GM21528 (cell line): ENCODE results near the gene LRP1B.

Experiments used
- ATAC-seq: cut with Tn5 transposase; IDR thresholded peaks from one replicate; pipeline ENCODE4 v1.9.1; 2021; ENCODE audit warnings: mild to moderate bottlenecking, moderate library complexity; ENCODE audit not compliant: unreplicated experiment, low FRiP score

LRP1B gene

DNA sequence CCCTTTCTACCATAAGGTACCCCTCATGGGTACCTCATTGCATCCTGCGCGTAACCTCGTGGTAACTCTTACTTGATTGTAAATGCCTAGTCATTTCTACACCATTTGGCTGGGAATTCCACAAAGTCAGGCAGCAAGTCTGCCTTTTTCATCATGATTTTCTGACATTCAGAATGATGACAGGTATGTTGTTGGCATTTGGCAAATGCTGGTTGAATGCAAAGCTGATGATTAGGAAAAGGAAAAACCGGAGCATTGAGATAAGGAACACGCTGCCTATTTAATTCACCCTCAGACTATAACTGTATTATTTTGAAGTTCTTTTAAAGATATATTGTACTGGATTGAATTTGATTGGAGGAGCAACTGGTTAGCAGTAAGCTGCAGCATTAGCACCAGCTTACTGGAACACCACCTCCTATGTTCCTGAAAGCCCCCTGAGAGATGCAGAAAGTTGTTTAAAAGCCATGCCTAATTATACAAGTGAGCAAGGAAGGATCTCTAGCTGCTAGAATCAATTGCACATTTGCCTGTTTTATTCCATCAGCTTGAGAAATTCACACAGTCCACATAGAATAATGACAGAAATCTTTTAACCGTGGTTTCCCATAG is 520.1 kb downstream of the LRP1B start:
- no peak for ATAC-seq

DNA sequence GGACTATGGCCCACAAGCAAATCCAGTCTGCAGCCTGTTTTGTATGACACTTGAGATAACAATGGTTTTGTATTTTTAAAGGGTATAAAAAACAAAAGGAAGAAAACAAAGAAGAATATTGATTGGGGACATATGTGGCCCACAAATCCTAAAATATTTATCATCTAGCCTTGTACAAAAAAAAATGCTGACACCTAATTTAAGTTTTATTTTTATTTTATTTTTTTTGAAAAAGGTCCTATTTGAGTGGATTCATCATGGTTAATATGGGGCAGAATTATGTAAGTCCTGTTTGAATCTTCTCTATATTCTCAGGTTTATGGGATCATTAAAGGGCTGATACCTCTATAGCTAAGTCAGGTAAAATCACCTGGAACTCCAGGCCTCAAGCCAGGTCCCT is 525.7 kb downstream of the LRP1B start:
- ATAC-seq: no peak

DNA sequence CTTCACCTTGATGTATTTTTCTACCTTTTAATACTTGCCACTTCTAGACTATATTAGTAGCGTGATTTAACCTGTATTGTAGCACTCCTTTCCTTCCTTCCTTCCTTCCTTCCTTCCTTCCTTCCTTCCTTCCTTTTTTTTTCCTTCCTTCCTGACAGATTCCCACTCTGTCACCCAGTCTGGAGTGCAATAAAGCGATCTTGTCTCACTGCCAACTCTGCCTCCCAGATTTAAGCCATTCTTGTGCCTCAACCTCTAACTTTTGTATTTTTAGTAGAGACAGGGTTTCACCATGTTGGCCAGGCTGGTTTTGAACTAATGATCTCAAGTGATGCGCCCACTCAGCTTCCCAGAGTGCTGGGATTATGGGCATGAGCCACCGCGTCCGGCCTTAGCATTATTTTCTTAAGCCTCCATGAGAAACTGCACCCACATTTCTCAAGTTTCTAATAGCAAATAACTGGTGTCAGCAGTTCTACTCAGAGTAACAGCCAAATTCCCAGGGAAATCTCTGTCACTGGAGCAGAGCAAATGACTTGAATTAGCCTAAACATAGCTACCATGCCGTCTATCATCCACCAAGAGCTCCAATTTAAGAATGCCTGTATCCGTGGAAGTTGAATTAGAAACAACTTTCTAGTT is 529.2 kb downstream of the LRP1B start:
- ATAC-seq: no peak

DNA sequence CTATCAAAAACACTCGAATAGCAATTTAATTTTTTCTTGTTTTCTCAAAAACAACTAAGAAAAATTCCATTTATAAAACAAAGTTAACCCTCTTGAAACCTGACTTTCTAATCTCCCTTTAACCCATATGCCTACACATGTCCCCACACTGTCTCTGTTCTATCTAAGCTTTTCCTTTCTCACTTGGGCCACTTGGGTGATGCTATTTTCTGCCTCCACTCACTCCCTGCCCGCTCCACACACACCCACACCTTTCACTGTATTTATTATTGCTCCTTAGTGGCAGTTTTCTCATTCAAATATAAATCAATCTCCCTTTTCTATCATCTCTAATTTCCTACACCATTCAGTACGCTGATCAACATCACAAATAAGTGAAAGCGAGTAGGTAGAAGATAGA is 531.1 kb downstream of the LRP1B start:
- ATAC-seq: no peak

DNA sequence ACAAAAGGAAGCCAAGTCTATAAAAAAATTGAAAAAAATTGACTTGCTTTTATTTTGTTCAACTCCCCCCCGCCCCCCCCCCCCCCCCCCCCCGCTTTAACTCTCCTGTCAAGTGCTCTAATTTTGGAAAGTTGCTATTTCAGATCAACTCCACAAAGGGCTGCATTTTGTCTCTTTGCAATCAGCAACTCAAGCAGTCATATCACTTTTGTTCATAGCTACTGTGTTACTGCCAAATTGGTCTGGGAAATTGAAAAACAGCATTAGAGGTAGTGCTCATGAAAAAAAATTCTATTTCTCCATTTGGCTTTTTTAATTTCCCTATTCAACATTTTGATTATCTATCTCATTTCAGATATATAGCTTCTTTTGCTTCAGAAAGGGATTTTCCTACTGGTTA is 531.8 kb downstream of the LRP1B start:
- no peak for ATAC-seq

DNA sequence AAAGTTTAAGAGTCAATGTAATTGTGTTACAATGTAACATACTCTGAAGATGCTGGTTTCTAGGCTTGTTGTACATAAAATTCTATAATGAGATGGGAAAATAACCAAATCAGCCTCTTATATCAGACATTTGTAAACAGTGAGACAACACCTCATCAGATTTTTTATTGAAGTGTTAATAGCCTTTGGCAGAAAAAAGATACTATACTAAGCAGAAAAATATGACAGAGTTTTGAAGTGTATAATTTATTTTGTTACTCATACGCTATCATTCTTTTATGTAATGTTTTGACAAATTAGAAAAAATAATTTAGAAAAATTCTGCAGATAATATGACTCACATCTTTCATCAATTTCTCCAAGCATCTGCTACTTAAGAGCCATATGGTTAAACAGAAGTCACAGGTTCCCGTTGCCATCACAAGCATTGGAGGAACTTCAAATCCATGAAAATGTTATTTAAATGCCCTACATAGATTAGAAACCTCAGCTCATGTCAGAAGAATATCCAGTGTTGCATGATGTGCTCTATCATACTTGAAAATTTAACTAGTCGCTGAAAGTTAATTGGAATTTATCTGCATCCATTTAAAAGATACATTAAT is 535.4 kb downstream of the LRP1B start:
- ATAC-seq: no peak

DNA sequence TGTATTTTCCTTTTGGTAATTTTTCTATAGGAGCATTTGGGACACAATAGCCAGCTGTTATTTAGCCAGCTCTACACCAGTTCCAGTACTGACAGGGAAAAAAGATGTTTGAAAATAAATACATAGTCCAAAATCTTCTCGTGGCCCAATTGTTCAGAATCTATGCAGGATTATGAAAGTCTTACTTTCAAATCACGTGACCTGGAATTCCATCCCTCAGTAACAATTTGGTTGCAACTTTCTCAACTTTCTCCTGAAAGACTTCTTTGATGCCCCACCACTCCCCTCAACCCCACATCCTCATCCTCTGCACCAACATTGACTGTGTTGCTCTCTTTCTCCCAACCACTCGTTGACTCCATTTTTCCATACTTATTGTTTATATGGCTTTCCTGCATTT is 539.0 kb downstream of the LRP1B start:
- ATAC-seq: no peak

DNA sequence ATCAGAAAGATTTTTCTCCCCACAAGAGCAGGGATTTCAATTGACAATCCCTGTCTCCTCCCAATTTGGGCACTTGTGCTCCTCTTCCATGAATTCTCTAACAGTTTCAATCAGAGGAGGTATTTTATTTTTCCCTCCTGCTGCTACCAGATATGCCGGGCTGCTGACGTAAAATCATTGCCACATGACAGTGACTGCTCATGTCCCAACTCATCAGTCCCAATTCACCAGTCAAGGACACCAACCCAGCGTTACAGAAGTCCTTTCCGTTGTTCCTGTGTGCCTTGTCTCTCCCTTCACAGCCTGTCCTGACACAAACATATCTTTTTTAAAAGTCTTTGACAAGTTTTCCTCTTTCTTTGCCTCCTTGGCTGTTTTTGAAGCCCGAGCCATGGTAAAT is 540.2 kb downstream of the LRP1B start:
- no peak for ATAC-seq

DNA sequence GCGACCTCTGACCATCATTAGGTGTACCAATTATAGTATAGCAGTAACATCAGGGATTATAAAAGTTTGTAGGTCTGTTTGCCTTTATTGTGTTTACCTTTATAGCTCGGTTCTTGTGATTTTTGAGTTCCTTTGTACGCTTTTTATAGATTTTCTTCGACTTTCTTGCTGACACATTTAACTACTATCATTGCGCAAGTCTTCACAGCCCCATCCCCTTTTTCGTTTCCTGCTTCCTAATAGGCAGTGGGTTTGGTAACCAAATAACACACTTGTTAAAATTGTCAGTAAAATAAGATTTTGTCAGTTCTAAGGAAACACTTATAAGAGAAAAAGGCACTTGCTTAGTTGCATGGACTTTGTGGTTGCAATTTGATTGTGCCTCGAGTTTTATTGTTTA is 541.5 kb downstream of the LRP1B start:
- no peak for ATAC-seq

DNA sequence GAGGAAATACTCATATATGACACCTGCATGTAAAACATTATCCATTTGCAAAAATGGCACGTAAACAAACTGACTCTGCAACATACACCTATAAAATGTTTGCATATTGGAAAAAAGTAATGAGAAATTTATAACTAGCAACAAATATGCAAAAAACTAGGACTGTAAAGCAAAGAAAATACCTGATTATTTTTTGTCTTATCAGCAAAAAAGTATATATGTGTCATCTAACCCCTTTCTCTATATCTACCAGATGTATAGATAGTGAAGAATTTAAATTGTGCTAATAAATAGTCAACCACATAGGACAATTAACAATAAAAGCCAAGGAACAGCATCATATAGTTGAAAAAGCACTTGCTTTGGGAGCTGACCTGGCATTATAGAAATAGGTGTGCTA is 543.8 kb downstream of the LRP1B start:
- ATAC-seq: no peak

DNA sequence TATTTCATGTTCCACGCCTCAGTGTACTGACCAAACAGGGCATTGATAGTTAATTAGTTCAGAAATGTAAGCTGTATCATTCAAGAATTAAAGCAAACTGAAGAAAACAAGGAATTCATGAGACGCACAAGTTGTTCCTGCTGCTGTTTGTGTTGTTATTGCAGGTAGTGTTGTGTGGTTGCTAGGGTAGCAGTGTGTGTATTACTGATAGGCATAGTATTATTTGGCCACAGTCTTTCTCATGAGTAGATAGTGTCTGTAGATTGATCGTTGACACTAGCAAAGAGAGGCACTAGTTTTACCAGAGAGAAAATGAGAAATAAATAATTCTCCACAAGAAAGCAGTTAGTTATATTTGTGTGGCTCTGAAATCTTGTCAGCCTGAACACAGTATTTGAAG is 548.6 kb downstream of the LRP1B start:
- no peak for ATAC-seq

DNA sequence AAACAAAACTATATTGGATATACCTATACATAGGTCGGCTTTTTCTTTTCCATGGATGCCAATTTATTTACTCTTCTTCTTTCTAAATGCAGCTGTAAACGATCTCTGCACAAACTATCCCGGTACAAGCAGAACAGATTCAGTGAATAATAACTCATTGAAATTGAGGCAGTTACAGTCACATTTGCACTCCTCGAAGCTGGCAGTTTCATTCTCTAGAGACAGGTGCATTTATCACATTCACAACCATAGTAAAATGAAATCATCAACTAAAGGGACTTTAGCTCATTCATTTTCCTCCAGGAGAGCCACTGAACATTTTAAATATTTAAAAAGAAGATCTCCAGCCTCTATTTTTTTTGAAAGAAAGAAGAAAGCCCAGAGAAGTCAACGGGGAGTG is 551.7 kb downstream of the LRP1B start:
- no peak for ATAC-seq

DNA sequence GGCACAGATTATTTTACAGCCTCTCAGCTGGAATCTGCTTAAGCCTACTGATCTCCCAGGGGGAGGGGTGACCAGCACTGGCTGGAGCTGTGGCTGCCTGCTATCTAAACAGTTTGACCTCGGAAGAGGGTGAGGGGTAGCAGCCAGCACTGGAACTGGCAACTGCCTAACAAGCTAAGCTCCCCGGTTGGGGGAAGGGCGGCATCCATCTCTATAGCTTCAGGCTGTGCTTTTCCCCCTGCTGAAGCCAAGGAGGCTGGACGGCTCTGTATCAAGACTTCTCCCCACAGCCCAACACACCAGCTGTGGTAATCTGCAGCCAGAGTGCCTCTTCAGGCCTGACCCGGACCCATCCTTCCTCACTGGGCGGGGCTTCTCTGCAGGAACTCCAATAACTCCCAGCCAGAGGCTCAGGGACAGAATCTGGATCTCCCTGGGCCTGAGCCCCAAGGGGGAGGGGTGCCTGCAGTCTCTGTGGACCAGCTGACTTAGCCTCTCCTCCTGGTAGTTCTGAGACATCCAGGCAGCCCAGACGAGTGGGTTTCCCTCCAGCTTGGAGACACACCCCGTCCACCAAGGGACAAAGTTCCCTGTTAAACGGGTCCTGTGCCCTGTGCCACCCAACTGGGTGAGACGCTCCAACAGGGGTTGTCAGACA is 560.2 kb downstream of the LRP1B start:
- ATAC-seq: no peak

DNA sequence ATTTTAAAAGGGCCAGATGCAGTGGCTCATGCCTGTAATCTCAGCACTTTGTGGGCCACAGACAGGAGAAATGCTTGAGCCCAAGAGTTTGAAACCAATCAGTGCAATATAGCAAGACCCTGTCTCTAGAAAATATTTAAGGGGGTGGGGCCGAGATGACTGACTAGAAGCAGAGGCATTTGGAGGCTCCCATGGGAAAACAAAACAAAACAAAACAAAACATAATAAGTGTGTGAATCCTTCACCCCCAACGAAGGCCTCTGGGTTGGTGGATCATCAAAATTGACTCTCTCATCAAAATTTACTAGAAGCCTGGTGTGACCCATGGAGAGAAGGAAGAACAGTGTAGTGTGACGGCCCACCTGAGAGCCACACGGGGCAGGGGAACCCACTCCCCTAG is 560.9 kb downstream of the LRP1B start:
- no peak for ATAC-seq

DNA sequence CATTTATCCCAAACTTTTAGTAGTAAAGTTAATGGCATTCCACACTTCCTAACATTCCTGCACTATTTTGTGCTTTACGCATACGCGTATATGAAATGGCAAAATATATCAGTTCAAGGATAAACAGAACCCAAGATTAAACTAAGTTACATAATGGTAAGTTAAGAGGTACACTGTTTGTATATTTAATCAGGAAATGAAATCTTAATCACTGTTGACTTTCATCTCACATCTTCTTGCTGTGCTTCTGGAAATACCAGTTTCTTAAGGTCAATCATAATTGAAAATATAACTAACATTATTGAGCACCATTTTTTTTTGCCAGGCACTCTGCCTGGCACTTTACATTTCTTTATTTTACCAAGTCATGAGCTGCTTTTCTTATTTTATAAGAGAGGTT is 565.2 kb downstream of the LRP1B start:
- no peak for ATAC-seq

DNA sequence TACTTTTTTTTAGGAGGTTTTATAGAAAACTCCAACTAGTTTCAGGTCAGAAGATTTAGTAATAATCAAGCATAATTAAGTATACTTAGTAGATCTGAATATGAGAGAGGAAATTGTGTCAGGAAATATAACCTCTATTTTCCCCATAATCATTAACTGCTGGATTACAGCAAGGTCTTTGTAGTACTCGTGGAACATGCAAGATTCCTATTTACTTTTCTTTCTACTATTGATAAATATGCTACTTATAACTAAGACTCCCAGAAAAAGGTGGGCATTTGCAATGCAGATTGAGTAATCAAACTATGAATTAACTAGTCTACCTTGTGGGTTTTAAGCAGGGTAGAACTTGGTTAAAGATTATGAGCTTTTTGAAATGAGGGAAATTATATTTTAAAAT is 570.1 kb downstream of the LRP1B start:
- no peak for ATAC-seq

DNA sequence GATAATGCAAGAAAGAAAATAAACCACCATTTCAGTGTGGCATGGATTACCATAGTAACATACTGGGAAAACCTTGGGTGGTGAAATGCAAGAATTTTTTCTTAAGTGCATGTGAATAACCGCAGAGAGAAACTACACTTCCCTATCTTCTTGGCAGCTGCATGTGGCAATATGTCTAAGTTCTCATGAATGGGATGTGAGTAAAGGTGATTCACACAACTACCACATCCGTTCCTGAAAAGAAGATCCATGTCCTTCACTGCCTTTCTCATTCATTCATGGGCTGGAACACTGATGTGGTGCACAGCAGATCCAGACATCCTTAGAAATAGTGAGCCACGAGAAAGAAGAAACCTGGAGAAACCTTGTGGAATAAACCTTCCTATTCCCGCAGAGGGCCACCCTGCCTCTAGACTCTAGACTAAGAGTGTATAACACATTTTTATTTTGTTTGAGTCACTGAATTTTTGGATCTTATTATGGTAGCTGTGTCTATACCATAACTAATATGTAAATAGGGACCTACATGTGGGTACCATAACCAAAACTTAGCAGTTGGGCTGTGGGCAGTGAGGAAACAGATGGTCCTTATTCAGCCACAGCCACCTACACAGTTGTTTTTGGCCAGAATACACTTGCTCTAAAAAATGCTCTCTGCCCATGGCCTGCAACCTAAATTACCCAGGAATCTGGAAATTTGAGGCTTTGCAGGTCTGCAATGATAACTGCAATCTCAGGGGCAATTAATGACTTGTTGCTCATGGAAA is 573.3 kb downstream of the LRP1B start:
- ATAC-seq: no peak

DNA sequence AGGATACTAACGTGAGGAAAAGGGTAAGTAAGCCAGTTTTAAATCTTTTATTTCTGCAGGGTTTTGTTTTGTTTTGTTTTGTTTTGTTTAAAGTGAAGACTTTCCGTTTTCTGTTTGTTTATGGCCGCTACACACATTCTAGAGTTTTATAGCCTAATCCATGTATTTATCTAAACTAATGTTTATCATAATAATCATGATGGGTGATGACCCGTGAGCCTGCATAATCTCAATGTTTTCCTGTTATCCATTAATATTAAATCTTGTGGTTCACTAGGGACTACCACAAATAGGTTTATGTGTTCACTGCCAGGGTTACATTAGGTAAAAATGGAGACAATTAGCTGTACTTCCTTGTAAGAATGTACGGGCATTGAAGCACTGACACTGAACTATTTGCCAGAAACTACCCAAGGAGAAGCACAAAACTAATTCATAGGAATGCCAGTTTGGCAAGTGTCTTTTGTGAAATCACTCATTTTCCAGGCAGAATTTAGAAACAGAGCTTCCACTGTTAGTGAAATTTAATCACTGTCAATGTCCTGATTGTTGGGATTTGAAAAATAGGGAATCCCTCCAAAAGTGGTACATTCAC is 574.8 kb downstream of the LRP1B start:
- ATAC-seq: no peak

DNA sequence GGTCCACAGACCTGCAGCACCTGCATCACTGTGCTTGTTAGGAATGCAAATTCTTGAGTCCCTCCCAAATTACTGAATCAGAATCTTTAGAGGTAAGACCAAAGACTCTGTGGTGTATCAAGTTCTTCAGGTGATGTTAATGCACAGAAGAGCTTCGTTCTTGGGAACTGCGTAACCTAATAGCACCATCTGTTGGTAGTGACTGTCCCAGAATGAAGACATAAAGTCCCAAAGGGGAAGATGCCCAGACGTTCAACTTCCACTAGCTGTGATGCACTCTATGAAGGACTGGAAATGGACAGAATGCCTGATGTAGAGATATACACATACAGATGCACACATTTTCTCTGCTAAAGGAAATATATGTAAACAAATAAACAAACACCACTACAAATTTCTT is 576.0 kb downstream of the LRP1B start:
- ATAC-seq: peak; percentile 62

DNA sequence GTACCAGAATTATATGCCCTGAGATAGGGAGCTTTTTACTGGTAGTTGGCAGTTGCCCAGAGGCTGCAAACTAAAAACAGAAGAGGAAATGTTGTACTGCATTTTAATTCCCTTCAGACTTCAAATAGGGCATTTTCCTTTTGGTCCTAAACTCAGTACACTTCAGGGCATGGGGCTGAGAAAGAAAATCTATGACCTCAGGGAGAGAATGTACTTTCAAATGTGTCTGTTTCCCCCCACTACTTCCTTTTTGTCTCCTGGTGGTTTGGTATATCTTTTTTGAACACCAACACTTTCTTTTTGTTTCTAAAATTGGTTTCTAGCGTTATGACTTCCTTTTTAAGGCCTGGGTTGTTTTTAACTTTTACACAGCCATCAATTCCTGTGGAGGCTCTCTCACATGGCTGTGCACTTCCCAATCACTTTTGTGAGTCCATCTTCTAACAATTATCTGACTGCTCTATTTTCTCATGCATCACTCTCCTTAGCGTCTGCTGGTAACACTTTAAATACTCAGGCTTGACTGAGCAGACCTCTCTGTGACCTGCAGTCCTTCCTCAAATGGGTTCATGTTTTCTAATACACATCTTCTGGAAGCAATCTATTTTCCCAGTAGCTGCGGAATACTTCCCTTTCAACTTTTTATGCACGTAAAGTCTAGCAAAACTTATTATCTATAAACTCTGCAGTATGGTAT is 596.0 kb downstream of the LRP1B start:
- peak; percentile 88 for ATAC-seq
